ENCODE measurements around the gene PCSK6.
"Not testable (repeated sequence)": the region's sequence is repeated elsewhere in the genome, so short reads cannot be mapped to it uniquely, and the experiment has no call there.

The PCSK6 gene

DNA sequence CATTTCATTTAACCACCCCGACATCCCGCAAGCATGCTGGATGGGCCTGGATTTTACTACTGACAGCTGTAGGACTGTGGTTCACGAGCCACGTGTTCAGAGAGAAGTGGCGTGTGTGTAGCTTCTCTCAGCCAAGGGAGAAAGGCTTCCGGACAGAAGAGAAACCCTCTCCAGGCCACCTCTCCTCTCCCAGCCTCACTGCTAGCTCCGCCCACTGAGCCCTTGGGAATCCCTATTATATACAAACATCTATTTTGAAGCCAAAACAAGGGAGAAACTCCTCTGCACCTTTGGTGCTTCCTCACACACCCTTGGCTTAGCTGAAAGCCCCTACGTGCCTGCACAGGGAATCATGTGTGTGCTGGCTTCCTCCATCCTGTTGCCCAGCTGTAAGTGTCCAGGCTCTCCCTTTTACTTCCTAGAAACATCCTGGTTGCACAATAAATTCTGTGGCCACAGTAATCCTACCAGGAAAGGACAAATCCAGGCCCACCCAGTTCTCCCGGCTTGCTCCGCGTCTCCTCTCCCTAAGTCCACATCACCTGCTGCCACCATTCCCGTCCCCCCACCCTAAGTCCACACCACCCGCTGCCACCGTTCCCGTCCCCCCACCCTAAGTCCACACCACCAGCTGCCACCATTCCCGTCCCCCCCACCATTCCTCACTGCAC is 30.5 kb downstream of the PCSK6 start:
- peak in 1 of 2 donors; percentile 44 for DNase-seq

DNA sequence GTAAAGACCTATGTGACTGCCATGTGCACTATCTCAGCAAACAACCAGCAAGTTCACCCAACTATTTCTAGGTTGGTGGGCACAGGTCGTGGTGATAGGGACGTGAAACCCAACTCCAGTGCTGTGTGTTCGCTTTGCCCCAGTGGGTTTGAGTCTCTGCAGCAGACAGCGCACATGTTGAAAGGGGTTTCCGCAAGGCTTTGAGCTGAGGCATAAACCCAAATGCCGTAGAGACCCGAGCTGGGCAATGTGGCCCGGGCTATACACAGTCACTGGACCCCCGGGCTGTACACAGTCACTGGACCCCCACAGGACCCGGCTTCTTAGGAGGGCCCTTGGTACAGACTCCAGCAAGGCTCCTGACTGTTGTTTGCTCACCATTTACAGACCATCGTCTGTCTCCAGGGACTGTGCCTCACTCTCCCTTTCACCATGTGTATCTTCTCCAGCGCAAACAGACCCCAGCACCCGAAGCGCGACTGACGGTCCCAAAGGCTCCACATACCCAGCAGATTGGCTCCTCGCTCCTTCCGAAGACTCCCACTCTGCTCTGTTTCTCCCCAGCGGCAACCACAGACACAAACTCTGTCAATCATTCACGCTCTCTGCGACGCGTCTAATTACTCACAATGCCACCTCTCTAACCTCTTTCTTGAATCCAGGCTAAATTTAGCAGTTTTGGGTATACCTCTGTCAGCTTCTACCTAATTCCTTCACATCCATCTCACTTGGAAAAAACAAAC is 31.2 kb downstream of the PCSK6 start:
- DNase-seq = no peak

DNA sequence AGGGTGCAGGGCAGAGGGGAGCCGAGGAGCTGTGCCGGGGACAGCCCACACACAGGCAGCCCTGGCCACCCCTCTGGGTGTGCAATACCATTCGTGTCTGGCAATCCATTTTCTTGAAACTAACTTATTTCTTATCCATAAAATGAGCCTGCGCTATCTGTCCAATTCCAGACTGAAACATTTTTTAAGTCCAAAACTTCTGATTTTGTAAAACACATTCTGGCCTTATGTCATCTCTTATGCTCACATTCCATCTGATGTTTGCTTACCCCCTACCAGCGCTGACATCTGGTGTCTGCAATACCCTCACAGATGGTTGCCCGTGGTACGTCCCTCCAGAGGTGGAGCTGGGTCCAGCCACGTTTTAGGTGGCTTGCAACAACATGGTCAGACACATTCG is 31.8 kb downstream of the PCSK6 start:
- DNase-seq = no peak

DNA sequence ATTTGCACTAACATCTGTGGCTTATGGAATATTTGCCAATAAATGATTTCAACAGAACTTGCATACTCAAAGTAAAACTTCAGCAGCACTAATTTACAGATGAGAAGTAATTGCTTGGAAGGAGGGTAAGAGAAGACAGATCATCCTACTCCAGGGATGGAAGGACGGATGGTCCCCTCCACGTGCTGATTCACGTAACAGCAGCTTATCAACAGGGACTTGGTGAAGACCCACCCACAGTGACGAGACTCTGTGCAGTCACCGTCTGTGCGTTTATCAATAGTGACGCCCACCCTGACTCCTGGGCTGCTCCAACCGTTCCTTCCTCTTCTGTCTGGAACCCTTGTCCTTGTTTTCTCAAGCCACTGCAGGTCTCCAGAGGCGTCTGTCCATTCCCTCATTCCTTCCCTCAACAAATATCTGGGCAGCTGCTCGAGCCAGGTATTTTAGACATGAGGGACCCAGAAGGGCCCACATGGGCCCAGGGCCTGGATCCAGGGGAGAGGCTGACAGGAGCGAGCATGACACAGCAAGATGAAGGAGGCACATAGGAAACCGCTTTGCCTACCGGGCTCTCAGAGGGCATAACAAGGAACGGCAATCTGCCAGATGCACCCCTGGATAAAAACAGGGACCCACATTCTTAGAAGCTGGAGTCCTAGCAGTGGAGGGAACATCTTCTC is 33.3 kb downstream of the PCSK6 start:
- peak; percentile 19 to 53 for DNase-seq

DNA sequence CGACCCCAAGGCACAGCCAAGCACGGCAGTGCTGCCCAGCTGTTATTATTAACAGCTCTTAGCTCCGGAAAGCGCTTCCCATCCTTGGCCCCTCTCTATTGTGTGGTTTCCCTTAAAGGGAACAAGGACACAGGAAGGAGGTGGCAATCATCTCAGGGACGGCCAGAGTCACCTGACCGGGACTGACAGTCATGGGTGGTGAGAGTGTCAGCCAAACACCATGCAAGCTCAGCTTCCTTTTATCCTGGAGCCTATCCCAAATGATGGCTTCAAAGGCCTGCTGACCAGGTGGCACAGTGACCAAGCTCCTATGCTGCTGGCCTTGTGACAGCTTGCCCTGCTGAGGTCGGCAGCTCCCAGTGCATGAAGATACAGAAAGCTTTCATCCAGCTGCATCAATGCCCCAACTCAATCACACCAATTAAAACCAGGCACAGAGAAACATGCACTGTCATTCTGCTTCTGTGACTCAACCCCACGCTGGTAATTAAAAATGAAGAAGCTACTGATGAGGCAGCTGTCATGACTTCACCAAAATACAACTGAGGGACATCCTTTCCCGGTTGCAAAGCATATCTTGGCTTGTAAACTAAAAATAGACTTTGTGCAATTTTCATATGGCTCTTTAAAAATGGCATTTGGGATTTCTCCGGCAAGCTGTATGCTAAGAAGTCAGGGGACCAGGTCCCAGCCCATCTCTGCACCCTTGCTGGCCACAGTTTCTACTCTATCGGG is 34.0 kb downstream of the PCSK6 start:
- DNase-seq = peak; percentile 85 to 94

DNA sequence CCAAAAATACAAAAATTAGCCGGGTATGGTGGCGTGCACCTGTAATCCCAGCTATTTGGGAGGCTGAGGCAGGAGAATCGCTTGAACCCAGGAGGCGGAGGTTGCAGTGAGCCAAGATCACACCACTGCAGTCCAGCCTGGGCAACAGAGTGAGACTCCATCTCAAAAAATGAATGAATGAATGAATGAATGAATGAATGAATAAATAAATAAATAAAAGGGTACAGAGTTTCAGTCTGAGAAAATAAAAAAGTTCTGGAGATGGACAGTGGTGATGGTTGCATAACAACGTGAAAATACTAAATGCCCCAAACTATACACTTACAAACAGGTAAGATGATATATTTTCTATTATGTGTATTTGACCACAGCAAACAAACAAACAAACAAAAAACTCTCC is 34.7 kb downstream of the PCSK6 start:
- DNase-seq = not testable (repeated sequence)

DNA sequence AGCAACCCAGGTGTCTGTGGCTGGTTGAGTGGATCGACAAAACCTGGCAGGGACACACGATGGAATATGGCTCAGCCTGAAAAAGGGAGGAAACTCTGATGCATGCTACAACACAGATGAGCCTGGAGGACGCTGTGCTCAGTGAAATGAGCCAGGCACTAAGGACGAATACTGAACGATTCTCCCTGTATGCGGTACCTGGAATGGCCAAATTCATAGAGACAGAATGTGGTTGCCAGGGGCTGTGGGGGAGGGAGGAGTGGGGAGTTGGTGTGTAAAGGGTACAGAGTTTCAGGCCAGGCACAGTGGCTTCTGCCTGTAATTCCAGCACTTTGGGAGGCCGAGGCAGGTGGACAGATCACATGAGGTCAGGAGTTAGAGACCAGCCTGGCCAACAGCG is 35.1 kb downstream of the PCSK6 start:
- DNase-seq = no peak

DNA sequence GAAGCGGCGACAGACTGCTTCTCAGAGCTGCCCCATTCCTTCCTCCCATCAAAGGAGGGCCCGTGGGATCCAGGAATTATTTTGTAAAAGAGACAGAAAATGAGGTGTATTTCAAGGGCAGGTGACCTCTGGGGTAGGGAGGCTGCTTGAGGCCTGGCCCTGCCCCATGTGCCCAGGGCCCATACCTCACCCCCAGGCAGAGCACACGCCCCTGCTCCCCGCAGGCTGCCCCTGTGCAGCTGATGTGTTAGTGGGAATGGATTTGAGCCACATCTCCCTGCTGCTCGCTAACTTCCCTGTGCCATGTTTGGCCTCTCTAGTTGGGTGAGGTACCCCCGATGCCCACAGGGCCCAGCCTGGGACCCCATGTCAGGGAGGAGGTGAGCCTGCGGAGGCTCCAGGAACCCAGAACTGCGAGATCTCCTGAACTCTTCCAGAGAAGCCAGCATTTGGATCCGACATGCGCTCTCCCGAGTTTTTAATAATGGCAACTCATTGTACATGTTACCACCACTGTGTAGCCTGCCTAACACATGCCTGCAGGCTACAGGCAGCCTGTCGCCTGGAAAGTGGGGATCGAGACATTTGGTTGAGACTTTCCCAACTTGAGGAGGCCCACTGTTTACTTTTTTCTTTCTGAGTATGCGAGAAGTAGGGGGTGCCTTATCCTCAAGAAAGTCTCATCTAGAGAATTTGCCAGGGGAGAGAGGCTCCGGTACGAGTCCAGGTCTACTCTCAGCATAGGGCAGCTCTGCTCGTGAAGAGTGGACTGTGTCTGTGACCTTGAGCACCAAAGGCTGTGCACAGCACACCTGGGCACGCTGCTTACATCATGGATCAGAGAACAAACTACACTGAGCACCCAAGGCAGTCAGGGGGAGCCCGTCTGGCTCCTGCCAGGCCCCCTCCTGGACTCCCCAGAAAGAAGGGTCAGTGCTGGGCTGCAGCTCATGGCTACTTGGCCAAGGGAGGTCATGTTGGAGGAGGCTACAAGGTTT is 36.1 kb downstream of the PCSK6 start:
- DNase-seq = no peak

DNA sequence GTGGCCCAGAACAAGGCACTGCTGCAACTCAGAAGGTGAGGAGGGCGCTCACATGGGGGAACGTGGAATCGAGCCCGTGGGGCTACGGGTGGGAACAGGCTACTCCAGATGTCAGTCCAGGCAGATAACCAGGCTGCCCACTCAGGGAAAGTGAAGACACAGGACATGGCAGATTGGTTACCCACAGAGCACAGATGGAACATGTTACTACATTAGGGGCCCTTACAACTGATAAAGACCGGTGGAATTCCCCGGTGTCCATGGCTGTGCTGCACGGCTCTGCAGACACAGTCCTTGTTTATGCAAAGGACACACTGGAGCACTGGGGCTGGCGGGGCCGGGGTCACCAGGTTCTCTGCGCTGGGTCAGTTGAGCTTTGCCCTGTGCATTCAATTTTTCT is 36.9 kb downstream of the PCSK6 start:
- DNase-seq = no peak

DNA sequence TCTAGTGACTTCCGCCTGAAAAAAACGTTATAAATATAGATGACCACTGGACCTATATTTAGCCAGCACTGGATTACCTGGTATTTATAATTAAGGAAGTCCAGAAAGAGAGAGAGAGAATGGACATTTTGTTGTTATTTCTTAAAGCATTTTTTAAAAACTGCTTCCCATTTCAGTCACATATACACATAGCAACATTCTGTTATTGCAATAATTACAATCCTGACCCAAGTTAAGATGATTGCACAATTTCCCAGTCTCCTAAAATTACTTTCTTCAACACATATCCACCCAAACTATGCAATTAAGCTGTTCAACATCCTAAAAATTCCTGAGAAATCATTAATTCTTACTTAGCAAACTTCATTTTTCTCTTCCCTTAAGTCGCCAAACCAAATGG is 37.7 kb downstream of the PCSK6 start:
- DNase-seq = peak; percentile 19 to 73

DNA sequence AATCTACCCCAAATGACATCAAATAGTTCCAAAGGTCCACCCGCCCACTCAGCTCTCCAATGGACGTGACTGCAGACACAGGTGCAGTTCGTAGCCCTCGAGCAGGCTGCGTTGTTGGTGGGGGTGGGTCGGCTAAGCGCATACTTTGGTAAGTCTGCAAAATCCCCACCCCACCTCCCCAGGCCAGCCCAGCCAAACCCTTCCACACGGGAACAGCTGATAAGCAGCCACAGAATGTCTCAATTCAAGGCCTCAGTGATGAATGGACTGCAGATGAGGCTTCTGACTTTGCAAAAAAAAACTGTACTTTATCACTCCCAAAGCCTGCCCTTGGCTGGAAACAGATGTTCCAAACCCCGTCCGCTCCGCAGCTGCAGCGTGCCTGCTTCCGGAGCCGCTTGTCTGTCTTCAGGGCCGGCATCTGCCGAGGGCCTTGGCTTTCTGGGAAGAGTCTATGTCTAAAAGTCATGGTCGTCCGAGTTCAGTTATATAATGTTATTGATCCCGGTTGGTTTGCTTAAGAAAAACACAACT is 38.2 kb downstream of the PCSK6 start:
- DNase-seq = peak; percentile 11 to 42

DNA sequence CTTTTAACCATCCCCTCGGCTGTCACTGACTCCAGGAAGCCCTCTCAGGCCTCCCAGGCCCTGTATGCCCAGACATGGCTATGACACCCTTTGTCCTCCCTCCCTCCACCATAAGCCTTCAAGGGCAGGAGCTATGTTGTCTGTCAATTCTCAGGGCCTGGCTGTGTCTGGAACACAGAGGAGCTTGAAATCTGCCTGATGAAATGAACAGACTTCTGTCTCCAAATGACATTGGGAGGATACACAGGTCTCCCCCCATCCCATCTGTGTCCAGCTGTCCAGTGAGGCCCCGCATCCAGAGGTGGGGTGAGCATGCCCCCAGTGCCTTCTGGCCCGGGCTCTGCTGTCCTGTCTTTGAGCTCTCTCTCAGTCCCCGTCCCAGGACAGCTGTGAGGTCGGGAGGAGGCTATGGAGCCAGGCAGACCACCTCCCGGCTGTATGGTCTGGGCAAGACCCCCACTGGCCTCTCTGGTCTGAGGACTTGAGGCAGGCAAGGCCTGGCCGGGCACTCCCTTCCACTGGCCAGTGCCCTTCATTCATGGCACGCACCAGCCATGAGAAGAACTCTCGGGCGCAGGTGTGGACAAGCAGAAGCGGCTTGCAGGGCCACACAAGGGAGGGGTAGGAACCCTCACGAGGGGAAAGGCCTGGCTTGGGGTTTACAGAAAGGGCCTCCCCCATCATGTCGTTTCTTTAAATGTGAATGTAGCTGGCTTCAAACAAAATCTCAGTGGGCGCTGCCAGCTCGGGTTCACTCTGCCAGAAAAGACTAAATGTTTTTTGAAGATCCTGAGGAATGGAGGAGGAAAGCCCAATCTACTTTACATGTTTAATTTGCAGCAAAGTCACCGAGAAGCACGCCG is 38.9 kb downstream of the PCSK6 start:
- DNase-seq = no peak

DNA sequence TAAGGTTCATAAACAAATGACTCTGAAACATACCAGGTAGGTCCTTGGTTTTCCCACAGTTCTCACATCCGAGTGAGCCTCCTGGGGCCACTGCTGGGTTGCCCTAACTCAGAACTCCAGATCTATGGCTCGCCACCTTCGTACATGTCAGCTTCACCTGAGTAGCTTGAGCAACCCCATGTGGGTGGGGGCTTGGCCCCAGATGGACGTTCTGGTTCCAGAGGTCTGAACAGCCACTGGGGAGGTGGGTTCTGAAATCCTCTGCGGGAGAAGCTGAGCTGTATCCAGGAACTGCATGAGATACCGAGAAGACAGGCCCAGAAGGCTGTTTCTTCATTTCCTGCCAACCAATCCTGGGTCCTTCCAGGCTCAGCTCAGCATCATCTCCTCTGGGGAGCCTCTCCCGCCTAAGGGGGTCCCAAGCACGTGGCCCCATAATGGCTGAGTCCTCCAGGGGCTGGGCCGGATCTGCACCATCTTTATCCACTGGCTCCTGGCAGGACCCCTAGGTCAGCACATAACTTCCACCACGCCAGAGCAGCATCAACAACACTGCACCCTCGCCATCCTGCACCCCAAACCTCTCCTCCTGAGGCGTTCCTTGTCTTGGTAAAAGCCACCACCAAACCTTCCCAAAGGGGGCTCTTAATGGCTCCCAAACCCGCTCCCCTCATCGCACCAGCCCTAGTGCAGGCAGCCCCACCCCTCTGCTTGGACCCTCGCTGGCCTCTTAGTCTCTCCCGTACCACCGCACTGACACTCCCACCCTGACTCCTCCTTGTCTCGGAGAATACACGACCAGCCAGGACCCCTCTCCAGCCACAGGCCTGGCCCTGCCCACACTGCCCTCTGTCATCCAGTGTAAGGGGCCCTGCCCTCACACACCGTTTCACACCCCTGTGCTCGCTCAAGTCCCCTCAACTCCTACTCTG is 39.8 kb downstream of the PCSK6 start:
- no peak for DNase-seq

DNA sequence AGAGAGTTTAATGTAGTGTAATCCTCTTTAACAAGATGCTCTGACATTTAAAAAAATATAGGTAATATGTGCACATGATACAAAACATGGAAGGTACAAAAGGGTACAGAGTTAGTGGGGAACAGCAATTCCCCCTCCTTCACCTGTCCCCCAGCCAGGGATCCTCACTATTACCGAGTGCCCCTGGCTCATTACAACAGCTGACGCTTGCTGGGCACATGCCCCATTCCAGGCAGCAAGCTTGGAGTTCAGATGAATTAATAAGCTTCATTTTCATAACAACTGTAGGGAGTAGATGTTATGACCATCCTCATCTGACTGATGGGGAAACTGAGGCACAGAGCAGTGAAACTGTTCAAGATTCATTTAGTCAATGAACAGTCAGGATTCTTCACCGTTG is 41.2 kb downstream of the PCSK6 start:
- DNase-seq = no peak

DNA sequence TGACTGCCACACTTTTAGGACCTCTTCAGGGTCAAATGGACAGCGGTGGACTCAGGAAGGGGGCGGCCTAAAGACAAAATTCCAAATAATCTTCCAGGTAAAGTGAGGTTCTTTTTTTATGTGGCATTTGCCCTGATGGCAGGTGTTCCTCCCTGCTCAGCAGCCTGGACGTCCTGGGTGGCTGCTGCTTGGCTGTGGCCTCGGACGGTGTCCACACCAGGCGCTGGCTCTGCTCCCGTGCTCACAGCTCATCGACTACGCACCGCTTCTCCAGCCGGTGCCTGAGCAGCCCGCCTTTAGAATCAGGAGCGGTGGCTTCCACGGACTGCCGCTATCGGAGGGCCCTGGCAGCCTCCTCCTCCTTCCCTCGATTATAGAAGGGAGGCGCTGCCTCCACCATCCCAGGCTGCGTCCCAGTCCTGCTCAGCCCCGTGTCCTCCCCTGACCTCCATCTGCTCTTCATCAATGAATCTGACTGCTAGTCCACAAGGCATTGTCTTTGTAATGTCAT is 41.9 kb downstream of the PCSK6 start:
- no peak for DNase-seq

DNA sequence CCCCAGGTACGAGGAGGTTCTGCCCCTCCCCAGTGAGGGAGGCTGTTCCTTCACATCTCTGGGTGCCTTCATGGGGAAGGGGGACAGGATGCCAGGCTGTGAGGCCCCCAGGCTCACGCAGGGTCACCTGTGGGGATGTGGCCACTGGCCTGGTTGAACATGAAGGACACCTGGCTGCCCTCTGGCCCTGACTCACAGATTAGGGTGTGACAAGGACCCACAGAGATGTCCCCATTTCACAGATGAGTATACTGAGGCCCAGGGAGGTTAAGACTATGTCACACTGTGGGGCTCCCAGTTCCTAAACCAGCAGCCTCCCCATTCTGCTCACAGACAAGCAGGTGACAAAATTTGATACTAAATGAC is 42.4 kb downstream of the PCSK6 start:
- DNase-seq = no peak

DNA sequence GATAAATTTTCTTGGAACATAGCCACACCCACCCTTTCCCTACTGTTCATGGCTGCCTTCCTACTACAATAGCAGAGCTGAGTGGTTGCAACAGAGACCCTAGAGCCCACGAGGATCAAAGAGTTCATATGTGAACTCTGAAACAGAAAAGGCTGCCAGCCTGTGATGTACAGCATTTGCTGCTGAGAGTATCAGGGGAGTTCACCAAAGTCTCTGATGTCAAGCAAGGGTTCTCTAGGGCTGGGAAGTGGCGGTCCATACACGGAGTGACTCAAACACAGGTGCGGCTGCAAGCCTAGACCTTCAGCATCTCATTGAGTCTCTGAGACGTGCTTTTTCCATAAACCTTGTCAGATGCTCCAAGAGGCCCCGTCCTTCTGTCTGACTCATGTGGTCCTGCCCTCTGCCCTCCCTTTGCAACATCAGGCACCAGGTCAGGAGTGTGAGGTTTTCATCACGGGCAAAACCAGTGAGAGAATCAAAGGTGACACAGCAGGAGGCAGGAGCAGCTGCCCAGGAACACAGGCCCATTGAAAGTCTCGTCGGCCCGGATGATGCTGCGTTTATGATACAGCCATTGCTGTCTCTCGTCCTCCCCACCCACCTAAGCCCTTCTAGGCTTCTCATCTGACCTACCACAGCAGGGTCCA is 42.9 kb downstream of the PCSK6 start:
- DNase-seq = peak in 1 of 2 donors; percentile 63
